ENCODE measurements around the gene IL22RA1. TPM values are rescaled to one million over a fixed set of nuclear protein-coding genes. Genes with fewer than 3 reads are reported as not detected.

Gene IL22RA1
- total and polyA plus RNA-seq, 10 of the 15 experiments (the other 5 are each of a cell fraction or from before 2014, with no cell fraction given) = not detected

DNA sequence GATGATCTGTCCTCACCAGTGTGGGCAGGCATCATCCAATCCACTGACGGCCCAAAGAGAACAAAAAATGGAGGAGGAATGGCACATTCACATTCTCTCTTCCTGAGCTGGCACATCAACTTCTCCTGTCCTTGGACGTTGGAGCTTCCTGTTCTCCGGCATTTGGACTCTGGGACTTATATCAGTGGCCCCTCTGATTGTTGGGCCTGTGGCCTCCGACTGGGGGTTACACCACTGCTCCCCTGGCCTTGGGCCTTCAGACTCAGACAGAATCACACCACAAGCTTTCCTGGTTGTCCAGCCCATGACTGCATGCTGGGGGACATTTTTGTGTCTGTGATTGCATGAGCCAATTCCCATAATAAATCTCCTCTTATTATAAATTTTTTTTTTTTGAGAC is 24.1 kb upstream of the IL22RA1 start (continued):
- TF ChIP-seq, protein P1, sequence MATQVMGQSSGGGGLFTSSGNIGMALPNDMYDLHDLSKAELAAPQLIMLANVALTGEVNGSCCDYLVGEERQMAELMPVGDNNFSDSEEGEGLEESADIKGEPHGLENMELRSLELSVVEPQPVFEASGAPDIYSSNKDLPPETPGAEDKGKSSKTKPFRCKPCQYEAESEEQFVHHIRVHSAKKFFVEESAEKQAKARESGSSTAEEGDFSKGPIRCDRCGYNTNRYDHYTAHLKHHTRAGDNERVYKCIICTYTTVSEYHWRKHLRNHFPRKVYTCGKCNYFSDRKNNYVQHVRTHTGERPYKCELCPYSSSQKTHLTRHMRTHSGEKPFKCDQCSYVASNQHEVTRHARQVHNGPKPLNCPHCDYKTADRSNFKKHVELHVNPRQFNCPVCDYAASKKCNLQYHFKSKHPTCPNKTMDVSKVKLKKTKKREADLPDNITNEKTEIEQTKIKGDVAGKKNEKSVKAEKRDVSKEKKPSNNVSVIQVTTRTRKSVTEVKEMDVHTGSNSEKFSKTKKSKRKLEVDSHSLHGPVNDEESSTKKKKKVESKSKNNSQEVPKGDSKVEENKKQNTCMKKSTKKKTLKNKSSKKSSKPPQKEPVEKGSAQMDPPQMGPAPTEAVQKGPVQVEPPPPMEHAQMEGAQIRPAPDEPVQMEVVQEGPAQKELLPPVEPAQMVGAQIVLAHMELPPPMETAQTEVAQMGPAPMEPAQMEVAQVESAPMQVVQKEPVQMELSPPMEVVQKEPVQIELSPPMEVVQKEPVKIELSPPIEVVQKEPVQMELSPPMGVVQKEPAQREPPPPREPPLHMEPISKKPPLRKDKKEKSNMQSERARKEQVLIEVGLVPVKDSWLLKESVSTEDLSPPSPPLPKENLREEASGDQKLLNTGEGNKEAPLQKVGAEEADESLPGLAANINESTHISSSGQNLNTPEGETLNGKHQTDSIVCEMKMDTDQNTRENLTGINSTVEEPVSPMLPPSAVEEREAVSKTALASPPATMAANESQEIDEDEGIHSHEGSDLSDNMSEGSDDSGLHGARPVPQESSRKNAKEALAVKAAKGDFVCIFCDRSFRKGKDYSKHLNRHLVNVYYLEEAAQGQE (IDR thresholded peaks at IDR 0.05; ENCODE audit: low read depth, low read length) = no peak

GRCh38 chr1:24165500-24165899 is 22.6 kb upstream of the IL22RA1 start:
- Histone ChIP-seq H3K79me2 (ENCODE audit: control insufficient read depth, insufficient read depth, low read length) (no peaks in the 10 kb centered on the region), H3K4me3 (no peak overlapping the region), H3K36me3 (ENCODE audit: control insufficient read depth in 2 of 2, insufficient read depth in 2 of 2, low read length in 1 of 2) (peaks cover 0 to 7% of the 10 kb centered on the region in 2 experiments; a peak in 1 of 4 replicates), H3K4me2 (ENCODE audit: control insufficient read depth, insufficient read depth) (no peak overlapping the region), H3K27ac (ENCODE audit: control insufficient read depth, insufficient read depth) (no peak overlapping the region), H4K20me1 (ENCODE audit: control insufficient read depth, insufficient read depth) (no peaks in the 10 kb centered on the region), H3K9me3 (replicated peaks; ENCODE audit: control insufficient read depth, insufficient read depth, low read length) (no peaks in the 10 kb centered on the region), H3K9ac (ENCODE audit: control insufficient read depth, insufficient read depth, low read length) (no peak overlapping the region), H3K27me3 (replicated peaks in 1 of 2; ENCODE audit: control insufficient read depth in 2 of 2, insufficient read depth in 2 of 2, low read length in 1 of 2) (no peaks in the 10 kb centered on the region), H2AFZ (ENCODE audit: control insufficient read depth, low read depth, low read length) (no peak overlapping the region), H3K4me1 (ENCODE audit: control insufficient read depth, insufficient read depth, low read length) (no peaks in the 10 kb centered on the region)
- in situ Hi-C loops (cut with MboI) (no loop called here), intact Hi-C loops (cut with micrococcal nuclease; ENCODE audit: unreplicated experiment) (no loop called here)
- POLR2A ChIA-PET = interaction anchor here (0.6 kb wide), 1 partner anchor 38 kb away, joined by 3 read pairs; no protein-coding TSS in a partner anchor
- no peak for ATAC-seq
- WGBS (ENCODE audit: insufficient coverage, insufficient replicate concordance, low lambda C conversion rate, missing lambda C conversion rate) = 78% methylated on average over 2 of the region's 2 CpGs
- CTCF ChIA-PET = interaction anchor here (1.1 kb wide), 1 partner anchor 15 kb away, joined by 4 read pairs; no protein-coding TSS in a partner anchor
- DNase-seq (ENCODE audit: low read depth, low spot score) = no peak
- SMC1A ChIA-PET (ENCODE audit: uncharacterized antibody, unreplicated experiment) = interaction anchor here (0.8 kb wide), 1 partner anchor 33 kb away, joined by 3 read pairs; no protein-coding TSS in a partner anchor
- no TSS peak for BruUV-seq (replicated peaks)
- no peak for FAIRE-seq
- RAD21 ChIA-PET (ENCODE audit: unreplicated experiment) = interaction anchor here (1.1 kb wide), 1 partner anchor 25 kb away, joined by 4 read pairs; no protein-coding TSS in a partner anchor
- no peak for TF ChIP-seq CREM (IDR thresholded peaks at IDR 0.05; ENCODE audit: low read depth)
- TF ChIP-seq, protein P2, sequence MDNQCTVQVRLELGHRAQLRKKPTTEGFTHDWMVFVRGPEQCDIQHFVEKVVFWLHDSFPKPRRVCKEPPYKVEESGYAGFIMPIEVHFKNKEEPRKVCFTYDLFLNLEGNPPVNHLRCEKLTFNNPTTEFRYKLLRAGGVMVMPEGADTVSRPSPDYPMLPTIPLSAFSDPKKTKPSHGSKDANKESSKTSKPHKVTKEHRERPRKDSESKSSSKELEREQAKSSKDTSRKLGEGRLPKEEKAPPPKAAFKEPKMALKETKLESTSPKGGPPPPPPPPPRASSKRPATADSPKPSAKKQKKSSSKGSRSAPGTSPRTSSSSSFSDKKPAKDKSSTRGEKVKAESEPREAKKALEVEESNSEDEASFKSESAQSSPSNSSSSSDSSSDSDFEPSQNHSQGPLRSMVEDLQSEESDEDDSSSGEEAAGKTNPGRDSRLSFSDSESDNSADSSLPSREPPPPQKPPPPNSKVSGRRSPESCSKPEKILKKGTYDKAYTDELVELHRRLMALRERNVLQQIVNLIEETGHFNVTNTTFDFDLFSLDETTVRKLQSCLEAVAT (IDR thresholded peaks at IDR 0.05) = no peak
- TF ChIP-seq POLR2AphosphoS2 (IDR thresholded peaks at IDR 0.05; ENCODE audit: low read depth, low read length) = no peak
- no peak for TF ChIP-seq SKIL (IDR thresholded peaks at IDR 0.05; ENCODE audit: low read depth, poor library complexity, severe bottlenecking)
- TF ChIP-seq, protein P3, sequence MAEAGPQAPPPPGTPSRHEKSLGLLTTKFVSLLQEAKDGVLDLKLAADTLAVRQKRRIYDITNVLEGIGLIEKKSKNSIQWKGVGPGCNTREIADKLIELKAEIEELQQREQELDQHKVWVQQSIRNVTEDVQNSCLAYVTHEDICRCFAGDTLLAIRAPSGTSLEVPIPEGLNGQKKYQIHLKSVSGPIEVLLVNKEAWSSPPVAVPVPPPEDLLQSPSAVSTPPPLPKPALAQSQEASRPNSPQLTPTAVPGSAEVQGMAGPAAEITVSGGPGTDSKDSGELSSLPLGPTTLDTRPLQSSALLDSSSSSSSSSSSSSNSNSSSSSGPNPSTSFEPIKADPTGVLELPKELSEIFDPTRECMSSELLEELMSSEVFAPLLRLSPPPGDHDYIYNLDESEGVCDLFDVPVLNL (IDR thresholded peaks at IDR 0.05; ENCODE audit: low read depth, low read length) = no peak
- no peak for TF ChIP-seq NKRF (conservative IDR thresholded peaks at IDR 0.05)
- TF ChIP-seq, protein P4, sequence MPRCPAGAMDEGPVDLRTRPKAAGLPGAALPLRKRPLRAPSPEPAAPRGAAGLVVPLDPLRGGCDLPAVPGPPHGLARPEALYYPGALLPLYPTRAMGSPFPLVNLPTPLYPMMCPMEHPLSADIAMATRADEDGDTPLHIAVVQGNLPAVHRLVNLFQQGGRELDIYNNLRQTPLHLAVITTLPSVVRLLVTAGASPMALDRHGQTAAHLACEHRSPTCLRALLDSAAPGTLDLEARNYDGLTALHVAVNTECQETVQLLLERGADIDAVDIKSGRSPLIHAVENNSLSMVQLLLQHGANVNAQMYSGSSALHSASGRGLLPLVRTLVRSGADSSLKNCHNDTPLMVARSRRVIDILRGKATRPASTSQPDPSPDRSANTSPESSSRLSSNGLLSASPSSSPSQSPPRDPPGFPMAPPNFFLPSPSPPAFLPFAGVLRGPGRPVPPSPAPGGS (IDR thresholded peaks at IDR 0.05; ENCODE audit: borderline replicate concordance, insufficient read depth, low read depth, low read length, poor library complexity, severe bottlenecking) = no peak
- TF ChIP-seq FOXM1 (IDR thresholded peaks at IDR 0.05; ENCODE audit: low read depth, low read length) = no peak
